Stimulated activated CD4-positive, alpha-beta T cell treated with anti-CD3 and anti-CD28 coated beads, TNF-alpha, amount 100 ng/mL, for 24 hours (primary cell): ENCODE measurements around the gene CMTM7.
A peak's percentile ranks its signal among the peaks of the same experiment; 100 is the strongest.
"Not testable (repeated sequence)": the region's sequence is repeated elsewhere in the genome, so short reads cannot be mapped to it uniquely, and the experiment has no call there.

Source experiments
- DNase-seq, 3 experiments: peaks; one replicate each; pipeline ENCODE4 v3.0.0-alpha.2; 2020; ENCODE audit warnings: low read depth in 3 of 3

Gene CMTM7

DNA sequence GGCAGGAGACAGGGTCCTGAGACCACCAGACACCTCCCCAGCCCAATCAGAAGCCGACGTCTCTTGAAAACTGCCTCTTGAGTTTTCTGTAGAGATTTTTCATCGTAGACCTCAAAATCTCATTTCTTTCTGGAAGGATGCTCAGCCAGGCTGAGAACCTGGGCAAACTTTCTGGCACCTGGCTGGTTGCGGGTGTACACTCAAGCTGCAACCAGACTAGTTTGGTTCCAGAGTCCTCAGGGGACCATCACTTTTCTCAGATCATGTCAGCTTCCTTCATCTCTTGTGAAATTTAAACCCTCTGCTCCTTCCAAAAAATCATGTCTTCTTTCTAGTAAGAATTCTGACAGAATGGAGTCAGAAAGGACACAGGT lies 45.1 kb downstream of the CMTM7 start:
- no peak for DNase-seq

GRCh38 chr3:32437896-32438295 lies 46.2 kb downstream of the CMTM7 start:
- no peak for DNase-seq

DNA sequence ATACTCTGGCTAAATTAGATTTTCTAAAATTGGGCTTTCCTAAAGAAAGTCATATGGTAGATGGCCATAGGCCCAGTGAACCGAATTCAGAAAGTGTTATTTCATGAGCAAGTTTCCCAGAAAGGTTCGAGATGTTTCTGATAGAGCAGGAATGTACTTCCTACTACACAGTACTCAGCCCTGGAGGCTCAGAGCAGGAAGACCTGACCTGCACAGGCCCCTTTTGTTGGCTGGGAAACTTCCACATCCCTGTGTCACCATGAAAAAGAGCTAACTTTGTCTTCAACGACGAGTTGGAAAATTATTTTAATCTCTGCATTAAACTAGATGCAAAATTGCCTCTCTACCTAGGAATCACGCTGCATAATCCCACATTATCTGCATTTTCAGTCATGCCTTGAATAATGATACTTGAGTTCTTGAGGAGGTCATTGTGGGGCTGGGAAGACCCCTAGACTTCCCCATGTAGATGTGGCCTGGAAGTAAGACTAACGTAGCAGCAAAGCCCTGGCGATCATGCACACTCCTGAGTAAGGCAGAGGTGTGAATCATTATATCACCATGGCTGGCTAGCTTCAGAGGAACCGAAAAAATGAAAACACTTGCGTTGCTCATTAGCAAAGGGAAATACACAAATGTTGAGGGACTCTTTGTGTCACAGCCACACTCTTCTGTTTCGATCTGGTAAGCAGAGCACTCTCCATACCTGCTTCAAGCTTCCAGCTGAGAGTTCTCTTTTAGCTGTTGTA lies 47.1 kb downstream of the CMTM7 start:
- no peak for DNase-seq

DNA sequence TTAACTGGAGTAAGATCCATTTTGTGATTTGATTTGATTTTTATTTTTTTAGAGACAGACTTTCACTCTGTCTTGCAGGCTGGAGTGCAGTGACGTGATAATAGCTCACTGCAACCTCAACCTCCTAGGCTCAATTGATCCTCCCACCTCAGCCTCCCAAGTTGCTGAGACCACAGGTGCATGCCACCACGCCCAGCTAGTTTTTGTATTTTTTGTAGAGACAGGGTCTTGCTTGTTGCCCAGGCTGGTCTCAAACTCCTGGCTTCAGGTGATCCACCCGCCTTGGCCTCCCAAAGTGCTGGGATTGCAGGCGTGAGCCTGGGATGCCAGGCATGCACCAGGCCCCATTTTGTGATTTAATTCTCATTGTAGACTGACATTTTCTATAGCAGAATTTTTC lies 47.8 kb downstream of the CMTM7 start:
- DNase-seq = not testable (repeated sequence)

GRCh38 chr3:32440611-32441350 lies 49.1 kb downstream of the CMTM7 start:
- no peak for DNase-seq

- DNase-seq = no peak
Measured at GRCh38 chr3:32442766-32443165, 51.1 kb downstream of the CMTM7 start.

- no peak for DNase-seq
Measured at GRCh38 chr3:32443478-32443877, 51.8 kb downstream of the CMTM7 start.

- DNase-seq = no peak
Measured at GRCh38 chr3:32447865-32448400, 56.3 kb downstream of the CMTM7 start.

GRCh38 chr3:32448686-32449474 lies 57.2 kb downstream of the CMTM7 start:
- DNase-seq = no peak

GRCh38 chr3:32449691-32450090 lies 58.0 kb downstream of the CMTM7 start:
- DNase-seq = no peak

DNA sequence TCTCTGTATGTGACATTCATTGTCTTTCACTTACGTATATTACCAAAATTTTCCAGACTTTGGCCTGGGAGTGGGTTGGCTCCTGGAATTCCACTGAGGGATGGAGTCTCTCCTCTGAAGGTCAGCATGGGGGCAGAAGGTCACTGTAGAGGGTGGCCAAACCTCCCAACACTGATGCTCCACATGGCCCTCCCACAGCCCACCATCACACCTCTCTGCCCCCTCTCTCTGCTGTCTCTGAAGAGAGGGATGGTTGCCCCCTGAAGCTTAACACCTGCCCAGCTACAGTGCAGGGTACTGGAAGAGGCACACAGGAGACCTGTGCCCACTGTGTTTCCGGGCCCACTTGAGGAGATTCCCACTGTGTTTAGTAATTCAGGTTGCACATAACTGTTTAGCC lies 58.8 kb downstream of the CMTM7 start:
- no peak for DNase-seq

GRCh38 chr3:32450992-32451659 lies 59.5 kb downstream of the CMTM7 start:
- no peak for DNase-seq

- no peak for DNase-seq
Measured at GRCh38 chr3:32452009-32452408, 60.4 kb downstream of the CMTM7 start.

- no peak for DNase-seq
Measured at GRCh38 chr3:32453346-32453745, 61.7 kb downstream of the CMTM7 start.

- DNase-seq = no peak
Measured at GRCh38 chr3:32454111-32454510, 62.5 kb downstream of the CMTM7 start.

DNA sequence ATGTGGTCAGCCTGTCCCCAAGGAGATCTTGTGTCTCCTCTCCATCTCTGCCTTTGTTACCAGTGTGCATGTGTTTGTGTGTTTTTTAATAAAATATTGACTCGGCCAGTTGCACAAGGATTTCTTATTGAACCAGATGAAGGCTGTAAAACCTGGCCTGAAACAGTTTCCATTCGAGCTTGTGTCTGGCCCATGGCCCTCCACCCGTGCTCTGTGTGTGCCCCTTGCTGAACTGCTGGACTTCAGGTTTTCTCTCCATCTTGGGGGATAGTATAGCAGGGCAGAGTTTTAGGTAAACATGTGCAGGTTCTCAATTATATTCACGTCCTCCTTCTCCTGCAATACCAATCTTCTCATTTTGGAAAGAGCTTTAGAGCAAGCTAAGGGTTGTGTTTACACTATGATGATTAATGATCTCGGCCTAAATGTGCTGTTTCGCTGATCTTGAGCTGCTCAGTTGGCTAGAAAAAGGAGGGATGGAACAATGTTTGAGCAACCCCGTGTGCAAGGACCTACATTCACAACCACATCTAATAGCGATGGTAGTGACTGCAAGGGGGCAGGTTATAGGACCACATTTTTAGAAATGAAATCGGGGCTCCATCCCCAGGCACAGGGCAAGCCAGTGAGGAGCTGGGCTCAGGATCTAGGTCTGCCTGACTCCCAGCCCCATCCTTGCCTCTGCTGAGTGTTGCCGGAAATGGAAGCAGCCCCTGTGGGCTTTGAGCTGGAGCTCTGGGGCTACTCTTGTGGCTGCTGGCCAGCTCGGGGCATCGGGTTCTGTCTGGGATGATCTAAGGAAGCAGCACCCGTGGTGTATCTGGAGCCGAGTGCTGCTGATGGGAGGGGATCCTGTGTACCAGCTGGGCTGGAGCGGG lies 63.3 kb downstream of the CMTM7 start:
- DNase-seq = no peak

DNA sequence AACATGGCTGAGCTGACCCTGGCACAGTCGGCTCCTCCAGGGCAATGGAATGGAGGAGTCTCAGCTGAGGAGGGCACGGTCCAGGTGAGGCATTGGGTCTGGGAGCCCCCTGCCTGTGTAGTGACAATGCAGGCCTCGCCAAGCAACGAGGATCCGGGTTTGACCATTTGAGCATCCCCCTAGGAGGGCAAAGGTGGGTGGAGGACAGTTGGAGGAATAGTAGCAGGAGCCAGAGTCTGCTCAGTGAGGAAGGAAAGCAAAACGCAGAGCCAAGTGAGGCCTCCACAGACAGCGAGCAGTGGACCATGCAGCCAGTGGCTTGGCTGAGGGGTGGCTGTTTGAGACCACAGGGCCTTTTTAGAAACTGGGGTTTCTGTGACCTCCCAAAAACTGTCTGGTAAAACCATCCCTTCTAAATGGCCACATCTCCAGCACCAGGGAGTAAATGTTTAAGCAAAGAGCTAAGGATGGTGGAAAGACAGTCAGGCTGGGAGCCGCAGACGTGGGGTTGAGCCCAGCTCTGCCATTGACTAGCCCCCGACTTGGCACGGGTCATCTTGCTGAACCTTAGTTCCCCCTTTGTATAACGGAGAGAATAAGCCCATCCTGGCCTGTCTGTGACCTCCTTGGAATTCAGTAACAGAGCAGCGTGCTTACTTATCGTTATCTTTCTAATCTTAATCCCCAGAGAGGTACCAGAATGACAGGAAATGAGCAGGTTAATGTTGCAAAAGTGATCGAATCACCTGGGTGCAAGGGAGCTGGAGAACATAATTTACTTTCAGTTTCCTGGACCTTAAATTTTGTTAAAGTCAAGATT lies 64.2 kb downstream of the CMTM7 start:
- DNase-seq = no peak

GRCh38 chr3:32456429-32457130 lies 64.9 kb downstream of the CMTM7 start:
- DNase-seq = no peak

- peak in 1 of 3 experiments; percentile 36 for DNase-seq
Measured at GRCh38 chr3:32457971-32458471, 66.4 kb downstream of the CMTM7 start.
